ENCODE measurements around the gene HNRNPUL1.

Gene HNRNPUL1

GRCh38 chr19:41353466-41354342 lies 89.5 kb downstream of the HNRNPUL1 start, which contains the start of gene TGFB1:
TGFB1 (minus strand) TSS chr19:41353922; CDS start chr19:41353044, 878 bp downstream.
- DNase-seq (ENCODE audit: low read depth) = peak; percentile 91

- no peak for DNase-seq (ENCODE audit: low read depth)
Observed at GRCh38 chr19:41354343-41354953, 90.3 kb downstream of the HNRNPUL1 start.

- DNase-seq (ENCODE audit: low read depth) = no peak
Observed at GRCh38 chr19:41355035-41355434, 90.9 kb downstream of the HNRNPUL1 start.

GRCh38 chr19:41355802-41356201 lies 91.6 kb downstream of the HNRNPUL1 start:
- no peak for DNase-seq (ENCODE audit: low read depth)

GRCh38 chr19:41356984-41357739 lies 93.0 kb downstream of the HNRNPUL1 start:
- no peak for DNase-seq (ENCODE audit: low read depth)

Data from iris pigment epithelial cell (primary cell).